ENCODE measurements around the gene TNRC6B.

- TF ChIP-seq CTCF (IDR thresholded peaks at IDR 0.05) (no peak), POLR2A (IDR thresholded peaks at IDR 0.05) (no peak)
These were observed 85.5 kb downstream of the TNRC6B start for GRCh38 chr22:40263191-40263590.
